HG03520 (cell line): Measurements from ENCODE around the gene MKNK1.

ENCODE experiments used
- ATAC-seq: cut with Tn5 transposase; IDR thresholded peaks from one replicate; pipeline ENCODE4 v1.9.1; 2021; ENCODE audit warnings: mild to moderate bottlenecking, moderate library complexity; ENCODE audit not compliant: unreplicated experiment

Gene MKNK1

DNA sequence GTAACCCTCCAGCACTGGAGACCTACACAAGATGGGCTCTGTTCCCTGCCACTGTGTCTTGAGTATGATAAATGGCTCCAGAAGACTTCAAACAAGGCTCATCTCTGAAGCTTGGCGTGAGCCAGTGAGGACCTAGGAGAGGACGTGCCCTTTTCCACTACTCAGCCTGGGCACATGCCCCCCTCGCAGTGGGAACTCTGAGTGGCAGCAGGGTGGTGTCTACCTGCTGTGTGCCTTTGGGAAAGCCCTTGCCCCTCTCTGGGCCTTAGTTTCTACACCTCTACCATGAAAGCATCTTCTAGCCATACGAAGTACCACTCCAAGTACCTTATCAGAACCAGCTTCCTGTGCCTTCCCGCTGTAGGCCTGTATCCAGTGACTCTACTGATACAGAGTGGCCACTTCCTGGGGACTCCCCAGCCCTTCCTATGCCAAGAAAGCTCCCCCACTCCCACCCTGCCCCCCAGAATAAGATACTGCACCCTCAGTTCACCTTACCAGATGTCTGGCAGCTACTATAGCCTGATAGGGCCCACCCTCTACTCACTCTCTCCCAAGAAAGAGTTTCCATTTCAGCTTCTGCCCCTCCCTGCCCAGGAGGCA, 15.7 kb upstream of the MKNK1 start:
- no peak for ATAC-seq

DNA sequence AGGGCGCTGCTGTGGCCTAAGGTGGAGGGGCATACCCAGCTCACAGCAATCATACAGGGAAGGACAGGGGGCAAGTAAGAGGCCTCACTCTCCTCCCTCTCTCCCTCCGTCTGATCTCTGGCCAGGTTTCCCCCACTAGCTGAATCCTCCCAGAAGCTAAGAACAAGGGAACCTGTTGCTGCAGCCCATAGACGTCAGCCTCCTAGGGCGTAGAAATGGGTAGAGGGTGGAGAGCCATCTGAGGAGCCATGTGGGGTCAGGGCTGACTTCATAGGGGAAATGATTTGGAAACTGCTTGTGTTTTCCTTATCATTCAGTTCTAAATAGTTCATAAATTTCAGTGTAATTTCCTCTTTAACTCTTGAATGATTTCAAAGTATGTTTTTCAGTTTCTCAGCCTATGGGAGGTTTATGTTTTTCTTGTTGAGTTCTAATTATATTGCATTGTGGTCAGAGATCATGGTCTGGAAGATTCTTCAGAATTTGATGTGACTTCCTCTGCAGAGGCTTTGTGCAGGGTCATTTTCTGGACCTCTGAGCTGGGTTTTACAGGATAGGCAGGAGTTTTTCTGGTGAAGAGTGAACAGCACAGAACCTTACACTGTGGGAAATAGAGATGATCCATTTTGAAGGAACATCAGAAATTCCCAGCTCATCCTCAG, 14.8 kb upstream of the MKNK1 start:
- ATAC-seq: no peak

DNA sequence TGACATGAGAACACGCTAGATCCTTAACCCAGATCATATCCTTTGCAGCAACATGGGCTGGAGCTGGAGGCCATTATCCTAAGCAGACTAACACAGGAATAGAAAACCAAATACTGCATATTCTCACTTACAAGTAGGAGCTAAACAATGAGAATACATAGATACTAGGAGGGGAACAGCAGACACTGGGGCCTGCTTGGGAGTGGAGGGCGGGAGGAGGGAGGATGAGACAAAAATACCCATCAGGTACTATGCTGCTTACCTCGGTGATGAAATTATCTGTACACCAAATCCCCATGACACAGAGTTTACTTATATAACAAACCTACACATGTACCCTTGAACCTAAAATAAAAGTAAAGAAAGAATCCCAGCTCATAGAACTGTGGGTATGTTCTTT, 13.8 kb upstream of the MKNK1 start:
- no peak for ATAC-seq

DNA sequence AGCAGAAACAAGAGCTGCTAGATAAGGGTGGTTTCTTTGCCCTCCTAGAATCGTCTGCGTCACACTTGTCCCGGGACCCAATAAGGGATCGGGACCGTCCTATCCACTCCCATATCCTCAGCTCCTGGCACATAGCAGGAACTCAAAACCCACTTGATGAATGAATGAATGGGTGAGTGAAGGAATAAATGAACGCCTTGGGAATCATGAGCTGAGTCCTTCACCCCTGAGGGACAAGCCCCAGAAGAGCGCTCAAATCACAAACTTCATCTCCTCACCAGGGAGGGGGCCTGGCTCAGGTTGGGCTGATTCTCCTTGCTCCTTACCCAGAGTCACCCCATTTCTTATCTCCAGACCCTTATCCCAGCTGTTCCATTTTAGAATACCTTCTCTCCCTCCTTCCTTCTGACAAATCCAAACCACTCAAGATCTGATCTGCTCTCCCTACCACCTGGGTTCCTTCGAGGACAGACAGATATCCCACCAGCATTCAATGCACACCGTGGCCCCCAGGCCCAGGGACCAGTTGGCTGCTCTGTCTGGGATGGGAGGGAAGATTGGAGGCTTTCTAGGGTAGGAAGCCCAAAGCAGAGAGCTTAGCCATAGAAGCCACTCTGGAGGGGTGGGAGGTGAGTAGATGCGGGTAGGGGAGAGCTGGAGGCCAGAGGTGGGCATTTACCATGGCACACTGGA, 13.2 kb upstream of the MKNK1 start:
- no peak for ATAC-seq

DNA sequence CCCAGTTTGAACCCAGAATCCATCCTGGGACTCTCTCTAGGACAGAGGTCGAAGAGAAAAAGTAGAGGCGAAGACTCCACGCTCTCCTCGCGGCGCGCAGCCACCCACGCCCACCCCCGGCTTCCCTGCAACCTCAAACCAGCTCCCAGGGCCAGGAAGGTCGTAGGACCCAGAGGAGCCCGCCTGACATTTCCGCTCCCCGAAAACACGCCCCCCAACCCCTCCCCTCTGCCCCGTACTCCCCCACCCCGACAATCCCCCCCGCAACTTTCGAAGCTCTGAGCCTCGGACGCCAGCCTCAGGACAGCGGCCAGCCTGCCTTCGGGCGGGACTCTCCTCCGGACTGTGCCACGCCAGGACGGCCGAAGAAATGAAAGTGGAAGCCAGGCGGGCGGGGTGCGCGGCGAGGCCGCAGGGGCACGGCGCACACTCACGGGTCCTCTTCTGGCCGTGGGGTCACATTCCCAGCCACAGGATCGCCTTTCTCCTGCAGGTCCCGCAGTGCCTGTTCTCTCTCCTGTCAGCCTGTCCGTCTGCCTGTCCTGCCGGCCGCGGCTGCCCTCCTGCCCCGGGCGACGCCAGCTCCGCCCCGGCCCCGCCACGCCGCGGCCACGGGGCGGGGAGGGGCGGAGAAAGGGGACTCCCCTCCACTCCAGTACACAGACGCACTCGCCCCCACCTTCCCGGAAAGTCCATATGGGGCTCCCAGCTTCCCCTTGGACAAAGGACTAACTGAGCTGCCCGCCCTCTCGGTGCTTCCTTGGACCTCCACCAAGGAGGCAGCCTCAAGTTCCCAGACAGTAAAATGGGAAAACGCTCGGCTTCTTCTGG, 12.4 kb upstream of the MKNK1 start, which contains the start of gene MOB3C:
TSS of gene MOB3C (minus strand) at position 535 of the 831 bp plus-strand sequence. CDS start 3,490 bp downstream, outside the sequence.
- ATAC-seq: peak; percentile 52

DNA sequence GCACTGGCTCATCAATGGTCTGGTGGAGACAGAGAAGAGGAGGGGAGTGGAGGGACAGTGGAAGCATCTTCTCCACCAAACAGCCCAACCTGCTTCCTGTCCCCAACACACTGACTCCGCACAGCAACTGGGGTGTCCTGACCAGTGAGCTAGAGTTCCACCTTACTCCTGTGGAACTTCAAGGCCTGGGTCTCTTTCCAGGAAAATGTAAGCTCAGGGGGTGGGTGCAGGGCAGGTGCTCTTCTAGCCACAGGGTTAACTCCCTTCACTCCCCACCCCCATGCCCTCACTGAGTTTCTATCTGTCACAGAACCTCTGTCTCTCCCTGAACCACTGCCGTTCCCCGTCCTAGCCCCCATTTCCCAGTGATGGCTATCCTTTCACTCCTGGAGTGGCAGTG, 11.7 kb upstream of the MKNK1 start:
- ATAC-seq: peak; percentile 2

DNA sequence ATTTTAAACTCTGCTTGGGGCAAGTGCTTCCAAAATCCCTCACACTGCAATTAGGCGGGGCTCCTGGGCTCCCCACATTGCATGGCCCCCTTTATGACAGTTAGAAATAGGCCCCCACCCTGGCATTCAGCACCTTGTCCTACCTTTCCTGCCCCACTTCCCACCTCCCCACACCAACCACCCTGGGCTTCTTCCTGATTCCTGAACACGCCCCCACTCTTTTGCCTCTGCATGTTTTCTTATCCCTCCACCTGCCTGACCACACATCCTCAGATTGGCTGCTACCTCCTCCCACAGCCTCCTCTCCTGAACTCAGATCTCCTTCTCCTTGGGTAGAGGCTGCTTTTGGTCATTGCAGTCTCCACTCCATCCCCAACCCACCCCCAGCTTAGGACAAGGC, 11.0 kb upstream of the MKNK1 start:
- no peak for ATAC-seq

DNA sequence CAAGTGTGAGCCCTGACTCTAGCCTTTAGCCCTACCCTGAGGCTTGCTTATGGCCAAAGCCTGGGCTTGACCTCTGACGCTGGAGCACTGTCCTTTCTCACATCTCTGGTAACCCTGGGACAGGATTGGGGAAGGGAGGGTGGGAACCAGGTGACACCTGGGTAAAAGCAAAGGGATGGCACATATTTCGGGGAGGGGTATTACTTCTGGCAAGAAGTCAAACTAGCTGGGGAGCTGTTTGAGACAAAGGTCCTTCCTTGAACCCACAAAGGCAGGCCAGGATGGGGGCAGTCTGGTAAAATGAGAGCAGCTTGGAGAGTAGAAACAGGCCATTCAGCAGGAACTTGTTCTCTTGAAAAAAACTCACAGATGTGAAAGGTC, 10.5 kb upstream of the MKNK1 start:
- ATAC-seq: no peak

DNA sequence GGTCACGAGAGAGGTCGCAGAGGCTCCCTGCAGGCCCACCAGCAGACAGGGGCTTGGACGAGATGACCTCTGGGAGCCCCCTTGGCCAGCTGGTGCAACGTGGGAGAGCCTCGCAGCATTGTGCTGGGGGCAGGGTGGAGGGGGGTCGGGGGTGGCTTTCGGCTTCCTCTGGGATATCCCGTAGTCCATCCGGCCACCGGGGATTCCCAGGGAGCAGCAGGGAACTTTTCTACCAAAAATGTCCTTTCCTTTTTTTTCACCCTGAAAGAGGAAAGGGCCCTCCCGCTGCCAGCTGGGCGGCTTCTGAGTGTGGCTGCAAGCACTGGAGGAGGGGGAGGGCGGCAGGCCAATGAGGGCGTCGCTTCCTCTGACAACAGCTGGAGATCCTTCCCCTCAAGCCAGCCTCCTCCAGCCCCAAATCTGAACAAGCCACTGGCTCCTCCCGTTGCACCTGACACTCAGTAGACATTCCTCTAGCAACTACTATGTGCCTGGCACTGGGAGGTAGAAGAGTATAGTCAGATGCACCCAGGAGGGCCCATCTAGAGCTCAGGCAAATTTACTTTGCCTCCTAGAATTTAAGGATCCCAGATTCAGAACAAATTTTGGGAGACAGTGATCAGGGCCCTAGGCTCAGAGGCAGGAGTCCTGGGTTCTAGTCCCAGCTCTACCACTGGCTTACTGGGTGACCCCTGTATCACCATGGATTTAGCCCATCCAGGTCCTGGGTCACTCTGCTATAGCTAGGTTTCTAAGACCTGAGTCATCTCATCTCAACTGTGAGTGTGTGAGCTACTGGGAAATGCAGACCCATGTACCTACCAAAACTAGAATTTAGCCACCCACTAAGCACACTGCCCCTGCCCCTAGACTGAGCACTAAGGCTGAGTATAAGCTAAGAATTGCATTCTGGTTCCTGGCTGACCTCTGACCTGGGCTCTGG, 9.9 kb upstream of the MKNK1 start:
- ATAC-seq: no peak

DNA sequence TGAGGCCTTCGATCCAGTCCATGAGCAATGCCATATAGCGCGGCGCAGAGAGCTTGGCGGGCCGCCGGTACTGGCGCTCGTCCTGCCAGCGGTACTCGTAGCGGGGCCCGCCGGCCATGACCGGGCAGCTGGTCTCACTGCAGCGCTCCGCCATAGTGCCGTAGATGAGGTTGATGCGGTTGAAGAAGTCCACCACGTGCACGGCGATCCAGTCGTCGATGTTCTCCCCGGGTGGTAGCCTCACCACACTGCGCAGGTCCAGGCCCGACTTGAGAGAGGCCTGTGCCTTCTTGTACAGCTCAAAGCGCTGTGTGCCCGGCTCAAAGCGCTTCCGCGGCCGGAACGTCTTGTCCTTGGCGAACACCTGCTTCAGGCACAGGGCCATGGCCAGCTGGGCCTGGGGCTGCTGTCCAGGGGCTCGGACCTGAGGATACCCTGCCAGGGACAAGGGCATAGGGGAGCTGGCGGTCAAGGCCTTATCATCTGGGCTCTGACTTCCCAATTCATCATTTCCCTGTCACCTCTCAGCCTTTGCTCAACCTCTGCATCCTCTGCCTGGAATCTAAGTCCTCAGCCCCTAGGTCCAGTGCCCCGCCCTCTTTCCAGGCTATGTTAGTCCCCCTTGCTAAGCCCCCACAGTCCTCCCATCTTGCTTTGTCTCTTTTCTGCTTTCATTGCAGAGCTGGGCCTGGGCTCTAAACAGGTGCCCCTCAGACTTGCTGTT, 9.0 kb upstream of the MKNK1 start:
- ATAC-seq: no peak

DNA sequence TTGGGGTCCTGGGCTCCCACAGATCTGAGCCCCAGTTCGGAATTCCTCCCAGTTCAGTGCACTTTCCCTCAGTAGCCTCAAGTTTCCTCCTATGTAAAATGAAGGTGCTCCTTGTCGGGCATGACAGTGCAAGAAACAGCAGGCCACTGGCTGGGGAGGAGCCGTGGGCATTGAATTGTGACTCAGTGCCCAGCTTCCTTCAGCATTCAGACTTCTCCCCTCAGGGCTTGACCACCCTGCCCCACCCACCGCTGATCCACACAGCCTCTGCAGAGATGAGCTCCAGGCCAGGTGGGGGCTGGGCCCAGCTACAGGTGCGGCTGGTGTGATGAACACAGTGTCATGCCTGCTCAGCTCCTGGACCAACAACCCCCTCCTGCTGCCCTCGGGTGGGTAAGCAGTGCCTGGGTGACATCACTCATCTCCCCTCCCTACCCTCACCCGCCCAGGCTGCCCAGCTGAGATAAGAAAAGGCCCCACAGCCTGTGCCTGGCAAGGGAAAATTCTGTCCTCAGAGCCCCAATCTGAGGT, 7.7 kb upstream of the MKNK1 start:
- ATAC-seq: no peak

DNA sequence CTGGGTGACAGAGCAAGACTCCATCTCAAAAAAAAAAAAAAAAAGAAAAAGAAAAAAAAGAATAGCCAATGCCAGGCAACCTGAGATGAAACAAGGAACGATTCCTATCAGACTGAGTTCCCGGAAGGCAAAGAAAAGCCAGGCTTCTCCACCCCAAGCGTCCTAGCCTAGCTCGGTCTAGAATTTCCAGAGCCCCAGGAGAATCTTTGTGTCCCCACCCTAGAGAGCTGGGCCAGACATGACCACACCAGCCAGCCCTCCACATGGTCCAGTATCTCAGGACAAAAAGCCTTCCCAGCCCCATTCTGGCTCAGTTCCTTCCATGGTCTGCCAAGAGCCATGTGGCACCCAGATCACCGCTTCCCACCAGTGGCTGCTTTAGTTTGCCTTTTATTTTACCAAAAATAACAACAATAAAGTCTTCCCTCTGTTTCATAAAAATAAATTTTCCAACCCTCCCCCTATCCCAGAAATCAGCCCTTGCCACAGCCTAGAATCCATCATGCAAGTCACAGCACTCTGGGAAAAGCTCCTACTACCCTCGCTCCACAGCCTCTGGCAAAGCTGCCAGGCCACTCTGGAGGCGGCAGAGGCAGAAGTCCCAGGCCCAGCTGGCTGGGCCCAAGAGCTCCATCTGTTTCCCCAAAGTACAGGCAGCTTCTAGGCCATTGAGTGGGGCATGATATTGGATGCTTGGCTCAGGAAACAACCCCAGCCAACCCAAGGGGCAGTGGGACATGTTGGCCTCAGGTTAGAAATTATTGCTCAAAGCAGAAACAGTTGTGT, 3.5 kb upstream of the MKNK1 start:
- ATAC-seq: no peak

DNA sequence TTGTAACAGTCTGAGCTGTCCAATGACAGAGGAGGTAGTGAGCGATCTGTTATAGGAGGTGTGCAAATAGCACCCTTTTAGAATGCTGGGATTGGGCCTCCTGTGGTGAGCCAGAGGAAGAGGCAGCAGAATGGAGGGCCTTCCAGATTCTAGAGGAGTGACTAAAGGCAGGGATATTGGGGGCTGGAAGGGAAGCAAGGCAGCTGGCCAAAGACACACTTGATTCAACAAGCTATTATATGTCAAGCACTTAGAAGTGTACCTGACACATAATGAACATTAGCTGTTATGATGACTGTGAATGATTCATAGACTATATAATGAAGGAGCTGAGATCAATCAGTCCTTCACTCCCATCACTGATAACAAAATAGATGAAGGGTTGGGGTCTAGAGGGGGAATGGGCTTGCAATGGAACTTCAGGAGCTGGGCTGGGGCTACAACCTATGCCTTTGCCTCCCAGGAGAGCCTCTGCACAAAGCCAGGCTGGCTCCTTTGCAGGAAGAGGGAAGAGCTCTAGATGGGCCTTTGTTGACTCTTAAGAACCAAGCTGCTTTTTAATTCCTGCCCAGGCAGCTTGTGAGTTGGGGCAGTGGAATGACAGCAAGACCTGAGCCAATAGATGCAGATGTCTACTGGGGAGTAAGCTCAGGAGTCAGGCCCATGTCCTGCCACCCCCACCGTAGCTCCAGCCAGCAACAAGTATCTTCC, 2.3 kb upstream of the MKNK1 start:
- ATAC-seq: no peak

DNA sequence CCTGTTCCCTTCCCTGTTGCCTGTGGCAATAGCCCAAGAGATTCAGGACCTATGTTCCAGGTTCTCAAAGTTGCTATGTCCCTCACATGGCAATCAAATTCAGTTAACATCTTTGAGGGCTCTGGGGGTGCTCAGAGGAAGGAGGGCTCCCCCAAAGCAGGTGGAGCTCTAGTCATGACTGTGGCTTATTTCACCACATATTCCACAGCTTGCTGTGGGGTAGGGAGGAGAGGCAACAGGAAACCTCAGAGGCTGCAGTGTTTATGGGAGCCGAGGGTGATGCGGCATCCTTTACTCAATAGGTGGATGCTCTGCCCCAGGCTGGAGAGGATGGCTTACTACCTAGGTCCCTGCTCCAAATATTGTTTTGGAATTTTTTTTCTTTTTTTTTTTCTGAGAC, 1.2 kb upstream of the MKNK1 start:
- ATAC-seq: no peak

DNA sequence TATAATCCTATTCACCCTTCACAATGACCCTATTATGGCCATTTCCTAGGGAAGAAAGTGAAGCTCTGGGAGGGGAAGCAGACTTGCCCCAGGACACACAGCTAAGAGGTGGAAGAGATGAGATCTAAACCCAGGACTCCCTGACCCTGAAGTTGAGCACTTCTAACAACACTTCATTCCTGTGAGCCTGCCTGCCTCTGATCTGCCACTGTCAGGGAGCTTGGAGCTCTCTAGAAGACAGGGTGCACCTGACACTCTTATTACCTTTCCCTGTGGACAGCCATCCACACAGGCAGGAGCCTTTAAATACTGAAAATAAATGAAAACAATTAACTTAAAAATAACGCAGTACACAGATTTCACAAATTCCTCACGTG, 599 bp downstream of the MKNK1 start:
- no peak for ATAC-seq

DNA sequence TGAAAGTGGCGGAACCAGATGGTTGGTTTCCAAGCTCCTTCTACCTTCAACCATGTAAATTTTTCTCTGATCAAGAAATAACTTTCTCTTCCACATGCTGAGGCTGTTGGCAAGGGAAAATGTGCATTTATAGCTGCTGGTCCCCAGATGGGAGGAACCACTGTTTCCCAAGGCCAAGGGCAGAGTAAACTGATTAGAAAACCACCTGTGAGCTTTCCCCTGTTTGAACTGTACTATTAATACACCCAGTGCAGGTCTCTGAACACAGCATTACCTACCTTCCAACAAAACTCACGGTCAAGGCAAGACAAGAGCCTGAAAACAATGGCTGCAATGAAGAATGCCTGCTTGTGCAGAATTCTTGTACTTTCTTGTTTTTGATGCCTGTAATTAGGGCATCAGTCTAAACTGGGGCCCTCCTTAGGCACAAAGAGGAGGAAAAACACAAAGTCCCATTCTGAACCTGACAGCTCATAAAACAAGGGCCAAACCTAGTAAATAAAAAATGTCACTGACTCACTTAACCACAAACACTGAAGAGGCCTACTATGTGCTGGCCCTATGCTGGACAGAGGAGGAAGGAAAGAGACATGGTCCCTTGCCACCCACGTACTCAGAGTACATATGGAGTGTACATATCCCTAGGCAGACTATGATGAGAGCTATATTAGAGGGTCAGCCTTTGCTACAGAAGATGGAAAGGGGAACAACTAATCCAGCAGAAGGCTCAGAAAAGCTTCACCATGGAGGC, 2.6 kb downstream of the MKNK1 start:
- ATAC-seq: no peak
